SK-N-DZ (cell line): Measurements from ENCODE around the gene HSD17B4.
A peak's percentile ranks its signal among the peaks of the same experiment; 100 is the strongest.
"Not testable (repeated sequence)": the region's sequence is repeated elsewhere in the genome, so short reads cannot be mapped to it uniquely, and the experiment has no call there.

Experiments
- DNase-seq: peaks from one replicate; pipeline ENCODE4 v3.0.0-alpha.2; 2015; ENCODE audit warnings: low spot score

The HSD17B4 gene

GRCh38 chr5:119480629-119481028 is 28.3 kb downstream of the HSD17B4 start:
- not testable (repeated sequence) for DNase-seq

- DNase-seq: no peak
Measured at GRCh38 chr5:119483155-119483554, 30.9 kb downstream of the HSD17B4 start.

DNA sequence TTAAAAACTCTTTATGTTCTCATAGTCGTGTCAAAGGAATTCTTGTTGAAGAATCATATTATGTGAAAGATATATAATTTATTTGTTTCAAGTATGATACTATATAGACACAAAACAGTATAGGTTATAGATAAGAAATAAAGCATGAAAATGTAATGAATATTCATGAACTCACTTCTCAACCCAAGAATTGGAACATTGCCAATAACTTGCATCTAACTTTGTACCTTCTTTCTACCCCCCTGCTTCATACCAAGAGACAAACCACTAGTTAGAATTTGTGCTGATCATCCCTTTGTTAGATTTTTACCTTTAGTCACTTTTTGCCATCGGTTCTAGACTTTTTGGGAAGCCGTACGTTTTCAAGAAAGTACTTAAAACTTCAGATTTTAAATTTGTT is 32.6 kb downstream of the HSD17B4 start:
- DNase-seq: no peak

DNA sequence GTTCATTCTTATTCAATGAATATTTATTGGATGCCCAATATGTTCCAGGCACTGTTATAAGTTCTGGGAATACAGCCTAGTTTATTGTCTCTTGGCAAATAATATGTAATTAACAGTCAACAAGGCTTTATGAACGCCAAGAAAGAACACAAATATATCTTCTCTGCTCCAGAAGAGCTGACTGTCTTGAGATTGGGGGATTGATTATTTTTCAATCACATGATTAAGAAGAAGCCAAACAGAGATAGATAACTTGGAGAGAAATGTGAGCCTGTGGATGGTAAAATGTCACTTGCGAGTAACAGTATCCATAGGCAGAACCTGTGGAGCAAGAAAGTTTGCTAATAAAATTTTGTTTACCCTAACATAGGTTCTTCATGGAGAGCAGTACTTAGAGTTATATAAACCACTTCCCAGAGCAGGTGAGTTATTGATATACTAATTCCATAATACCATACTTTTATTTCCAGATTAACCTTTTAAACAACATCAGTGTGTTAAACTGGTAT is 49.4 kb downstream of the HSD17B4 start:
- no peak for DNase-seq

GRCh38 chr5:119503939-119504338 is 51.6 kb downstream of the HSD17B4 start:
- not testable (repeated sequence) for DNase-seq

DNA sequence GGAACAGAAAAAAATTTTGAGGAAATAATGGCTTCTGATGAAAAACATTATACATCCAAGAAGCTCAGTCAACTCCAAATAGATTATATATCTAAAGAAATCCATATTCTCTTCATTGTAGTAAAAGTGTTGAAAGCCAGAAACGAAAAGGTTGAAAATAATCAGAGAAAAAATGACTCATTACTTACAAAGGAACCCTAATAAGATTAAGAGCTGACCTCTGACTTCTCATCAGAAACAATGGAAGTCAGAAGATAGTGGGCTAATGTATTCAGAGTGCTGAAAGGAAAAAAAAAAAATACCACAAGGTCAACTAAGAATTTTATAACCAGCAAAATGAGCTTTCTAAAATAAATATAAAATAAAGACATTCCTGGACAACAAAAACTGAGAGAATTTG is 60.0 kb downstream of the HSD17B4 start:
- DNase-seq: no peak

DNA sequence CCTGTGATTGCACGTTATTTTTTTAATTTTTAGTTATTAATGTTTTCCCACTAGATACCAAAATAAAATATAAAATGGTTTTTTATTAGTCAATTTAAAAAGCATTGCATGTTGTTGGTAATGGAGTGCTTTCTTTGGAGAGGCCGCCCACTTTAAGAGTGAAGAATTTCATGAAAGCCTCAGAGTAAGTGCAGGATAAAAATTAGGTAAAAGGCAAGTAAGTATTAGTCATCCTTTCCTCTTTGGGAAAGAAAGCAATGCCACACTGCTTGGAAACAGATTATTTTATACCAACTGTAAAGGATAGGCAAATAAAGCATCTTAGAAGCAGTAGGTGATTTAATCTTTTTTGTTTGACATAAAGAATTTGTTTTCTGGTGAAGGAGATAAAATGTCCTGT is 62.9 kb downstream of the HSD17B4 start:
- DNase-seq: no peak

DNA sequence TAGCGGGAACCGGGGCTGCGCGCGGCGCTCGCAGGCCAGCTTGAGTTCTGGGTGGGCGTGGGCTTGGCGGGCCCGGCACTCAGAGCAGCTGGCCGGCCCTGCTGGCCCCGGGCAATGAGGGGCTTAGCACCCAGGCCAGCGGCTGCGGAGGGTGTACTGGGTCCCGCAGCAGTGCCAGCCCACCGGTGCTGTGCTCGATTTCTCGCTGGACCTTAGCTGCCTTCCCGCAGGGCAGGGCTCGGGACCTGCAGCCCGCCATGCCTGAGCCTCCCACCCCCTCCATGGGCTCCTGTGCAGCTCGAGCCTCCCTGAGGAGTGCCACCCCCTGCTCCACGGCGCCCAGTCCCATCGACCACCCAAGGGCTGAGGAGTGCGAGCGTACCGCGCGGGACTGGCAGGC is 64.8 kb downstream of the HSD17B4 start:
- not testable (repeated sequence) for DNase-seq

GRCh38 chr5:119521232-119521631 is 68.9 kb downstream of the HSD17B4 start:
- DNase-seq: no peak

GRCh38 chr5:119522841-119523240 is 70.5 kb downstream of the HSD17B4 start:
- no peak for DNase-seq

DNA sequence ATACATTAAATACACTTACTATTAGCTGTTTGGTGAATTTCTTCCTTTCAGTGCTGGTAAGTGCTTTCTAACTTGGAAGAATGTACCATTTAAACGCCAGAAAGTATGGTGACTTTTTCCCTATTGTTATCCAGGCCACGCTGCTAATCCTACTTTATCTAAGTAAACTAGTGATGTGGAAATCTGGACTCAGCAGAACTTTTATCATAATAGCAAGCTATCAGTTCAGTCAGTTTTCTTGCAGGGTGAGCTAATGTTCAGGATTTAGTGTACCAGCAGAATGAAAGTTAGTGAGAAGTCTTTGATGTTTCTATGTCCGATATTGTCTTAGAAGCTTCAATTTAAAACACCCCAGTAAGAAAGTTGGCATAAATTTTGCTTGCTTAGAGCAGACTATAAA is 72.2 kb downstream of the HSD17B4 start:
- no peak for DNase-seq

DNA sequence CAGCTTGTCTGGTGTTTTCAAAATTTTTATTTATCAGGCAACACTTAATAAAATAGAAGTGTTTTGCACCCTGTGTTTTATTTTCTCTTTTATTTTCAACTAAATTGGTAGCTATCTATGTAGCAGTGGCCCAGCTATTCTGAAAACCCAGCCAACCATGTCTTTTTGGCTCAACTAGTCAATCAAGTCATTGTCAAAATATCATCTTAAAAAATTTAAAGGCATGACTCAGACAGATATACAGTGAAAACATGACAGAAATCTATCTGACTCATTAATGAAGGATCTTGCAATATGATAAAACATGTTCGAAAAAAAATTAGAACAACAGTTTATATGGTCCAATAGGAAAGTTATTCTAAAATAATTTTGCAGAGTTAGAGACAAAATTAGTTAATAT is 75.1 kb downstream of the HSD17B4 start:
- DNase-seq: no peak

GRCh38 chr5:119529811-119530210 is 77.5 kb downstream of the HSD17B4 start:
- DNase-seq: no peak

DNA sequence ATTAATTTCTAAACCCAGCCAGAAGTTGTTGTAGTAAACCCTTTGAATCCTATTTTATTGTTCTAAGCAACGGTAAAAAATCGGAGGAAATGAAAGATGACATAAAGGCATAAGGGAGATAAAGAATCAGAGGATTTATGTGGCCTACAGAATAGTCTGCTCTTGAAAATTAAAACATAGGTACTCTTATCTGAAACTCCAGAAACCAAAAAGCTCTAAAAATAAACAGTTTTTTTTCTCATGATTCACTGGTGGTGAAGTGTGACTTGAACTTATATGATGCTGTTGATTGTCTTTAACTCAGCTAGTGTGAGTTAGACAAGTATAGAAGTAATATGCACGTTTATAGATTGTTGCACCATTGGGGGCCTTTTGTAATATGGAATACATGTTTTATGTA is 80.3 kb downstream of the HSD17B4 start:
- DNase-seq: no peak

- no peak for DNase-seq
Measured at GRCh38 chr5:119537704-119538103, 85.4 kb downstream of the HSD17B4 start.

- no peak for DNase-seq
Measured at GRCh38 chr5:119541716-119542115, 89.4 kb downstream of the HSD17B4 start.

DNA sequence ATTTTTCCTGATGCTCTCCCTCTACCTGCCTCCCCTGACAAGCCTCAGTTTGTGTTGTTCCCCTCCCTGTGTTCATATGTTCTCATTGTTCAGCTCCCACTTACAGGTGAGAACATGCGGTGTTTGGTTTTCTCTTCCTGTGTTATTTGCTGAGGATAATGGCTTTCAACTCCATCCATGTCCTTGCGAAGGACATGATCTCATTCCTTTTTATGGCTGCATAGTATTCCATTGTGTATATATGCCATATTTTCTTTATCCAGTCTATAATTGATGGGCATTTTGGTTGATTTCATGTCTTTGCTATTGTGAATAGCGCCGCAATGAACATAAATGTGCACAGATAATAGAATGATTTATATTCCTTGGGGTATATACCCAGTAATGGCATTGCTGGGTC is 99.5 kb downstream of the HSD17B4 start:
- no peak for DNase-seq

GRCh38 chr5:119554597-119554996 is 102.3 kb downstream of the HSD17B4 start:
- no peak for DNase-seq

- peak; percentile 91 for DNase-seq
Measured at GRCh38 chr5:119570910-119571309, 118.6 kb downstream of the HSD17B4 start.

- DNase-seq: peak; percentile 50
Measured at GRCh38 chr5:119578937-119579336, 126.6 kb downstream of the HSD17B4 start.

DNA sequence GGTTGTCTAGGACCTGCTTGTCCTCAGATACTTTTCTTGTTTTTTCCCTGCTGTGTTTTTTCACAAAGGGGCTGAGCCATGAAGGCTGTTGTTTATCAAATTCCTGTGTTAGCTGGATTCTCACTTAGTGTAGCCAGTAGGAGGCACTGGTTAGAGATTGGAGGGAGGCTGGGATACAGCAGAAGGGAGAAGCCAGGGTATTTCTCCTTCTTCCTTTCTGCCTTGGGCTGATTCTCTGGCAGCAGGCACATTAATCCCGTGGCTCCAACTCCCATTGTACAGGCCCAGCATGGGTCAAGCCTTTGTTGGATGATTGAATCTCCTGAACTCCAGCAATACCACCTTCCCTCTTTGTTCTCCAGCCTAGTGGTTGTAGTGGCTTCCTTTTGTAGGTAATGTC is 130.7 kb downstream of the HSD17B4 start:
- no peak for DNase-seq

- DNase-seq: no peak
Measured at GRCh38 chr5:119583684-119584083, 131.4 kb downstream of the HSD17B4 start.
